Endothelial cell of umbilical vein (primary cell): ENCODE data around the gene ZNF763. TPM values are rescaled to one million over a fixed set of nuclear protein-coding genes. Genes with fewer than 3 reads are reported as not detected.

Experiments used
- BruUV-seq: library from RNA; stranded (reverse); fragments of 400-500 nt; replicated peaks from 2 replicates; lab custom pipeline; 2021; lab: Mats Ljungman, UMichigan
- CTCF ChIA-PET: fragments of 300-600, 350-600 bp; sonication (Branson Sonifier 250); formaldehyde crosslinking; loops from one replicate; lab custom pipeline; 2021; ENCODE audit warnings: antibody characterized with exemption, inconsistent platforms; lab: Charles Lee
- POLR2A ChIA-PET: fragments of 300-600, 350-600 bp; sonication (Branson Sonifier 250); formaldehyde crosslinking; loops from one replicate; lab custom pipeline; 2021; ENCODE audit warnings: antibody characterized with exemption, inconsistent platforms; lab: Charles Lee
- DNase-seq: peaks from one replicate; pipeline ENCODE4 v3.0.0-alpha.2; 2011; ENCODE audit warnings: low read depth, low spot score
- FAIRE-seq: peaks from 2 replicates; lab custom pipeline; 2011; peaks lifted over from hg19 to GRCh38; lab: Jason Lieb, UNC
- H2AFZ ChIP-seq: 2 replicates; pipeline ENCODE4 v1.6.0; 2012; ENCODE audit warnings: low read depth, low read length, control low read depth, inconsistent platforms
- H3K27ac ChIP-seq: 2 replicates; pipeline ENCODE4 v1.5.1; 2011; ENCODE audit warnings: low read depth, mild to moderate bottlenecking, control low read depth, low read length, moderate library complexity; ENCODE audit not compliant: insufficient read depth
- H3K27me3 ChIP-seq, 2 experiments: 2 replicates each; pipeline versions ENCODE4 v1.6.0 to v1.6.1; 2011; ENCODE audit warnings: low read length in 2 of 2, mixed read lengths in 1 of 2; ENCODE audit not compliant: control insufficient read depth in 2 of 2, insufficient read depth in 2 of 2
- H3K36me3 ChIP-seq, 2 experiments: 2 replicates in 1 of 2; 3 replicates in 1 of 2; pipeline ENCODE4 v1.5.1; 2011; ENCODE audit warnings: low read length in 2 of 2, mild to moderate bottlenecking in 1 of 2, moderate library complexity in 1 of 2; ENCODE audit not compliant: control insufficient read depth in 2 of 2, insufficient read depth in 2 of 2; ENCODE audit errors: extremely low read depth in 1 of 2
- H3K4me1 ChIP-seq: 3 replicates; pipeline ENCODE4 v1.5.1; 2011; ENCODE audit warnings: mild to moderate bottlenecking, low read length; ENCODE audit not compliant: control insufficient read depth, insufficient read depth; ENCODE audit errors: extremely low read depth
- H3K4me2 ChIP-seq: 2 replicates; pipeline ENCODE4 v1.6.1; 2011; ENCODE audit warnings: low read length, control low read depth, mixed read lengths; ENCODE audit not compliant: insufficient read depth
- H3K4me3 ChIP-seq, 3 experiments: fragments of 200-600 bp in 1 of 3; sonication (generic), shearing (Covaris generic) in 1 of 3; replicated peaks in 1 of 3; 2 replicates each; pipeline ENCODE4 v1.5.1; 2011 to 2016; ENCODE audit warnings: control low read depth in 3 of 3, low read length in 3 of 3, mild to moderate bottlenecking in 2 of 3, inconsistent platforms in 1 of 3, low read depth in 1 of 3, moderate library complexity in 1 of 3; ENCODE audit not compliant: insufficient read depth in 1 of 3
- H3K79me2 ChIP-seq: 2 replicates; pipeline ENCODE4 v1.6.0; 2012; ENCODE audit warnings: low read length, inconsistent platforms; ENCODE audit not compliant: control insufficient read depth, insufficient read depth
- H3K9ac ChIP-seq: replicated peaks from 2 replicates; pipeline ENCODE3; 2011; ENCODE audit warnings: low read length, control low read depth; ENCODE audit not compliant: insufficient read depth; ENCODE audit errors: extremely low read depth
- H3K9me1 ChIP-seq: replicated peaks from 3 replicates; pipeline ENCODE4 v1.6.0; 2011; ENCODE audit warnings: mild to moderate bottlenecking, low read length; ENCODE audit not compliant: control insufficient read depth, insufficient read depth; ENCODE audit errors: extremely low read depth
- H3K9me3 ChIP-seq: replicated peaks from 2 replicates; pipeline ENCODE4 v1.5.1; 2012; ENCODE audit warnings: low read length, inconsistent platforms; ENCODE audit not compliant: control insufficient read depth, insufficient read depth
- H4K20me1 ChIP-seq: replicated peaks from 2 replicates; pipeline ENCODE3; 2011; ENCODE audit warnings: mild to moderate bottlenecking, low read length; ENCODE audit not compliant: control insufficient read depth, insufficient read depth; ENCODE audit errors: extremely low read depth
- FOS ChIP-seq: IDR thresholded peaks from 2 replicates; pipeline ENCODE4 v1.6.1; 2011; ENCODE audit warnings: mild to moderate bottlenecking, low read length, moderate library complexity, borderline replicate concordance; ENCODE audit not compliant: insufficient read depth
- JUN ChIP-seq: IDR thresholded peaks from 2 replicates; pipeline ENCODE4 v1.6.1; 2011; ENCODE audit warnings: borderline replicate concordance, low read depth; ENCODE audit not compliant: insufficient read length, insufficient read depth
- MAX ChIP-seq: IDR thresholded peaks from 2 replicates; pipeline ENCODE4 v1.6.1; 2011; ENCODE audit not compliant: insufficient read depth, insufficient read length
- POLR2AphosphoS5 ChIP-seq: IDR thresholded peaks from 2 replicates; pipeline ENCODE4 v1.6.1; 2012; ENCODE audit warnings: low read depth, mild to moderate bottlenecking, control low read depth, low read length, moderate library complexity; ENCODE audit not compliant: insufficient read depth
- dilution Hi-C: fragments of 300-500 bp; cut with MboI; formaldehyde crosslinking; loops from one replicate; pipeline ENCODE4 v1.15.0; 2019; ENCODE audit warnings: low sequenced_read_pairs; ENCODE audit not compliant: extremely low pct_ligation_motif_present
- intact Hi-C: fragments of 100-400 bp; cut with micrococcal nuclease; formaldehyde crosslinking; loops from one replicate; pipeline ENCODE4 v1.10.0; 2022
- polyA plus RNA-seq, 4 experiments: library from polyadenylated mRNA; depleted of rRNA in 3 of 4; stranded (reverse) in 3 of 4; unstranded in 1 of 4; fragments of >200 nt; gene quantifications; 2 replicates each; pipeline versions ENCODE4 v1.2.1 to v1.2.3, GENCODE V29; 2011 to 2012; ENCODE audit warnings: missing spikeins in 1 of 4
- total RNA-seq: library from RNA; stranded (reverse); gene quantifications from 2 replicates; pipeline ENCODE4 v1.2.3, GENCODE V29; 2021
- TF ChIP-seq, protein P1 (sequence below), 2 donors: IDR thresholded peaks; 1 replicate in 1 of 2; 2 replicates in 1 of 2; pipeline ENCODE4 v1.5.1; 2011; ENCODE audit warnings: low read length in 2 of 2, mild to moderate bottlenecking in 2 of 2, moderate library complexity in 2 of 2, control low read depth in 1 of 2, inconsistent platforms in 1 of 2, low read depth in 1 of 2; ENCODE audit not compliant: insufficient read depth in 1 of 2; ENCODE audit errors: extremely low read depth in 1 of 2

The ZNF763 gene
- total and polyA plus RNA-seq, 2 donors (not counting 3 experiments of a cell fraction or from before 2014, with no cell fraction given) = 0.17 to 0.77 TPM

DNA sequence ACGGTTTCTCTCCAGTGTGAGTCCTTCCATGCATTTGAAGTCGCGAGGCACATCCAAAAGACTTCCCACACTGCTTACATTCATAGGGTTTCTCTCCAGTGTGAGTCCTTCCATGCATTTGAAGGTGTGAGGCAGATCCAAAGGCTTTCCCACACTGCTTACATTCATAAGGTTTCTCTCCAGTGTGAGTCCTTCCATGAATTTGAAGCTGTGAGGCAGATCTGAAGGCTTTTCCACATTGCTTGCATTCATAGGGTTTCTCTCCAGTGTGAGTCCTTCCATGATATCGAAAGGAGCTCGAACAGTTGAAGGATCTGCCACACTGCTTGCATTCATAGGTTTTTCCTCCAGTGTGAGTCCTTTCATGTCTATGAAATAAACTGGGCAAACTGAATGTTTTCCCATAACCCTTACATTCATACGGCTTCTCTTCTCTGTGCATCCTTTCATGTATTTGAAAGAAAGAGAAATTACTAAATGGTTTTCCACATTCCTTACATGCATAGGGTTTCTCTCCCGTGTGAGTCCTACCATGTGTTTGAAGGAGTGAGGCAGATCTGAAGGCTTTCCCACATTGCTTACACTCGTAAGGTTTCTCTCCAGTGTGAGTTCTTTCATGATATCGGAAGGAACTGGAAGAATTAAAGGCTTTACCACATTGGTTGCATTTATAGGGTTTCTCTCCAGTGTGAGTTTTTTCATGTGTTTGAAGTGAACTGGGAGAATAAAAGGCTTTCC, 50.3 kb downstream of the ZNF763 start:
- Histone ChIP-seq H3K36me3 (peaks cover 0 to 13% of the 10 kb centered on the region in 2 experiments), H3K4me1 (no peaks in the 10 kb centered on the region), H4K20me1 (no peaks in the 10 kb centered on the region), H3K4me3 (no peak overlapping the region), H3K9me1 (no peaks in the 10 kb centered on the region), H3K9me3 (peaks cover 23% of the 10 kb centered on the region), H3K27ac (no peak overlapping the region), H3K4me2 (no peak overlapping the region), H3K79me2 (no peaks in the 10 kb centered on the region), H3K27me3 (no peaks in the 10 kb centered on the region), H3K9ac (no peak overlapping the region), H2AFZ (no peak overlapping the region)
- CTCF ChIA-PET = no interaction called here
- dilution Hi-C loops (no loop called here), intact Hi-C loops (no loop called here)
- POLR2A ChIA-PET = no interaction called here
- no peak for FAIRE-seq
- no peak for TF ChIP-seq MAX
- TF ChIP-seq FOS = no peak
- no peak for TF ChIP-seq JUN
- TF ChIP-seq, protein P1, sequence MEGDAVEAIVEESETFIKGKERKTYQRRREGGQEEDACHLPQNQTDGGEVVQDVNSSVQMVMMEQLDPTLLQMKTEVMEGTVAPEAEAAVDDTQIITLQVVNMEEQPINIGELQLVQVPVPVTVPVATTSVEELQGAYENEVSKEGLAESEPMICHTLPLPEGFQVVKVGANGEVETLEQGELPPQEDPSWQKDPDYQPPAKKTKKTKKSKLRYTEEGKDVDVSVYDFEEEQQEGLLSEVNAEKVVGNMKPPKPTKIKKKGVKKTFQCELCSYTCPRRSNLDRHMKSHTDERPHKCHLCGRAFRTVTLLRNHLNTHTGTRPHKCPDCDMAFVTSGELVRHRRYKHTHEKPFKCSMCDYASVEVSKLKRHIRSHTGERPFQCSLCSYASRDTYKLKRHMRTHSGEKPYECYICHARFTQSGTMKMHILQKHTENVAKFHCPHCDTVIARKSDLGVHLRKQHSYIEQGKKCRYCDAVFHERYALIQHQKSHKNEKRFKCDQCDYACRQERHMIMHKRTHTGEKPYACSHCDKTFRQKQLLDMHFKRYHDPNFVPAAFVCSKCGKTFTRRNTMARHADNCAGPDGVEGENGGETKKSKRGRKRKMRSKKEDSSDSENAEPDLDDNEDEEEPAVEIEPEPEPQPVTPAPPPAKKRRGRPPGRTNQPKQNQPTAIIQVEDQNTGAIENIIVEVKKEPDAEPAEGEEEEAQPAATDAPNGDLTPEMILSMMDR (IDR thresholded peaks at IDR 0.05; ENCODE audit: extremely low read depth in 1 of 2, insufficient read depth in 1 of 2, low read depth in 1 of 2, low read length in 2 of 2) = no peak
- TF ChIP-seq POLR2AphosphoS5 = no peak
- DNase-seq = no peak
- BruUV-seq = no TSS peak
